ENCODE measurements around the gene WNK2. TPM values are rescaled to one million over a fixed set of nuclear protein-coding genes. Genes with fewer than 3 reads are reported as not detected.
"Not testable (repeated sequence)": the region's sequence is repeated elsewhere in the genome, so short reads cannot be mapped to it uniquely, and the experiment has no call there.

Gene WNK2
- total RNA-seq, 1 donor from 2014 or later = 3.7 TPM

DNA sequence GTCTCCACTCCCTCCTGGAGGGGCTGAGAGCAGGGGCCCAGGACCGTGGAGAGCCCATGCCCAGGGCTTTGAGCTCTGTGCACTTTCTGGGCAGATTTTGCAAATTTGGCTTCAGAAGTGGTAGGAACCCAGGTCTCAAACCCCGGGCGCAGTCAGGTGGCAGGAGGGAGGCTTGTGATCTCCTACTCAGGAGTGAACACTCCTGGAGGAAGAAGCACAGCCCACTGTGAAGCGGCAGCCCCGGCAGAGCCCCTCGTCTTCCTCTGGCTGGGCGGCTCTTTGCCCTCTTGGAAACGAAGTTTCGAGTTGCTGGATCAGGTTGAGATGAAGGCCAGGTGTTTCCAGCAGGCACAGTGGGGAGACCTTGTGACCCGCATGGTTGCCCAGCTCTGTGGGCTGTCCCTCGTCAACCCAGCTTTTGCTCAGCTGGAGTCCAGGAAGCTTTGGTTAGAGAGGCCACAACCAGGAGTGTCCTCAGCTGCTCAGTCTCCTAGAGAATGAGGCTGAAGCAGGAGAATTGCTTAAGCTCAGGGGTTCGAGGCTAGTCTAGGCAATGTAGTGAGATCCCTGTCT, 48.5 kb downstream of the WNK2 start:
- no peak for DNase-seq (ENCODE audit: low spot score)
- no peak for ATAC-seq

- no peak for DNase-seq (ENCODE audit: low spot score)
- no peak for ATAC-seq
Observed at GRCh38 chr9:93233033-93233432, 49.1 kb downstream of the WNK2 start.

DNA sequence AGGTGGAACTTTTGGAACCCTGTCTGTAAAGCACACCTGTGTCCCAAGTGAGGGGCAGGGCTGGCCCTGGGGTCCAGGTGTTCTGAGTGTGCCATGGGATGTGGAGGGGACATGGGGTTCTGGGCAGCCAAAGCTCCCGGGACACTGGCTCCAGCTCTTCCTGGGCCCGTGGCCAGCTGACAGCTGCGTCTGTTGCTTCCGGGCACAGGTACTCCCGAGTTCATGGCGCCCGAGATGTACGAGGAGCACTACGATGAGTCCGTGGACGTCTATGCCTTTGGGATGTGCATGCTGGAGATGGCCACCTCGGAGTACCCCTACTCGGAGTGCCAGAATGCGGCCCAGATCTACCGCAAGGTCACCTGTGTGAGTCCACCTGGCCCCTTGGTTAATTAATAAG, 50.7 kb downstream of the WNK2 start:
- ATAC-seq = no peak
- DNase-seq (ENCODE audit: low spot score) = no peak

DNA sequence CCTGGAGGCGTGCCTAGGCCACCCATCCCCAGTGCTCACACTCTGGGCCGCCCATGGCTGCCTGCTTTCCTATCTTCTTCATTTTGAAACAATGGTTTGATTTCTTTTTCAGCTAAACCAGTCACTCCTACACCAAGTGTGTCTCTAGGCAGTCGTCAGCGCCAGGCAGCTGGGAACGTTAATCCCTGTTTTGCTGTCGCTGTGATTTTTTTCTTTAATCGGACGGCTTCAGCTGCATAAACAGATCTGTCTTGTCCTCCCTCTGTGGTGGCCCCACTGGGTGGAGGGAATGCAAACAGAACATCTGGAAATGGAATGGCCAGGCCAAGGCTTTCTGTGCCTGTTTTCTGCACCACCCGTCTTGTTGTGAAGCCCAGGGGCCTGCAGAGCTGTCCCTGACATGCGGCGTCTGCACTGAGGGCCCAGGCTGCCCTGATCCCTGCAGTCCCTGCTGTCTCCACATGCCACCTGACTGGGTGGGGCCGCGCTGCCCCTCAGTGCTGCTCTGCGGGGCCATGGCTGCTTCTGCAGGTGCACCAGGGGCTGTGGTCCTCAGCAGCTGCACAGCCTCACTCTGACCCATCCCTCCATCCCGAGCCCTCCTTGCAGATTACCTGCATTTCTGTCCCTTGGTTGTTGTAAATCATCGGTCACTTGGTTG, 51.5 kb downstream of the WNK2 start:
- ATAC-seq = no peak
- no peak for DNase-seq (ENCODE audit: low spot score)

- DNase-seq (ENCODE audit: low spot score) (no peak), ATAC-seq (no peak)
Observed at GRCh38 chr9:93236541-93237206, 52.7 kb downstream of the WNK2 start.

GRCh38 chr9:93237540-93237939, 53.6 kb downstream of the WNK2 start:
- no peak for DNase-seq (ENCODE audit: low spot score)
- no peak for ATAC-seq

DNA sequence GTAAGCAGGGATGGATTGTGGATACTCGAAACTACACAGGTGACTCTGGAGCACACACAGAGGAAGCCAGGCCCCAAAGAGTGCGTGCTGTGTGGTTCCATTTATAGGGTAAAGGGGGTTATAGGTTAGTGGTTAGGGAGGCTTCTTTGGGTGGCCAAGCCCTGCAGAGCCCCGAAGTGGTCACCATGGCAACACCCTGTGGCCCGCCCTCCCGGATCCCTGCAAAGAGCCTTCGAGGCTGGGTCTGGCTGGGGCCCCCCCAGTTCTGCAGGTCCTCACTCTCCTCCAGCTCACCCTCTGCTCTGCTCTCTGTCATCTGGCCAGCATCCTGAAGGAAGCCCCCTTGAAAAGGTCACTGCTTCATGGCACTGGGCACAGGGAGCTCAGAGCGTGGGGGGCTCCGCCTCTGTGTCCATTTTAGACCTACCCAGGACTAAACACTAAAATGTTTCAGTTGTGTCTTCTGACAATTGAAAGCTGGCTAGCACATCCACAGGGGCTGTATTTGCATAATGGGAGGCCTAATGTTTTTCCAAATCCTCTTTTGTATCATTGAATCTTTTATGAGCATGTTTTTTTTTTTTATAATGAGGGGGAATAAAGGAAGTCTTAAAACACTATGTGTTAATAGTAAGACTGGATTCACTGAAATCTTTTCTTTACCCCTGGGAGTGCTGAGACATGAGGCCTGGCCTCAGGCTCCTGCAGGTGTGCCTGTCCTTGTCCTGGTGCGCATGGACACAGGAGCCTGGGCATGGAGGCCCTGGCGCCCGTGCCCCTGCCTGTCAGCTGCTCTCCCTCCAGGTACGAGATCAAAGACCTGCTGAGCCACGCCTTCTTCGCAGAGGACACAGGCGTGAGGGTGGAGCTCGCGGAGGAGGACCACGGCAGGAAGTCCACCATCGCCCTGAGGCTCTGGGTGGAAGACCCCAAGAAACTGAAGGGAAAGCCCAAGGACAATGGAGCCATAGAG, 55.3 kb downstream of the WNK2 start:
- no peak for ATAC-seq
- no peak for DNase-seq (ENCODE audit: low spot score)

GRCh38 chr9:93240891-93241334, 57.0 kb downstream of the WNK2 start:
- DNase-seq (ENCODE audit: low spot score) (no peak), ATAC-seq (no peak)

GRCh38 chr9:93243112-93243511, 59.2 kb downstream of the WNK2 start:
- no peak for DNase-seq (ENCODE audit: low spot score)
- ATAC-seq = no peak

GRCh38 chr9:93244101-93244500, 60.2 kb downstream of the WNK2 start:
- DNase-seq (ENCODE audit: low spot score) (no peak), ATAC-seq (no peak)

DNA sequence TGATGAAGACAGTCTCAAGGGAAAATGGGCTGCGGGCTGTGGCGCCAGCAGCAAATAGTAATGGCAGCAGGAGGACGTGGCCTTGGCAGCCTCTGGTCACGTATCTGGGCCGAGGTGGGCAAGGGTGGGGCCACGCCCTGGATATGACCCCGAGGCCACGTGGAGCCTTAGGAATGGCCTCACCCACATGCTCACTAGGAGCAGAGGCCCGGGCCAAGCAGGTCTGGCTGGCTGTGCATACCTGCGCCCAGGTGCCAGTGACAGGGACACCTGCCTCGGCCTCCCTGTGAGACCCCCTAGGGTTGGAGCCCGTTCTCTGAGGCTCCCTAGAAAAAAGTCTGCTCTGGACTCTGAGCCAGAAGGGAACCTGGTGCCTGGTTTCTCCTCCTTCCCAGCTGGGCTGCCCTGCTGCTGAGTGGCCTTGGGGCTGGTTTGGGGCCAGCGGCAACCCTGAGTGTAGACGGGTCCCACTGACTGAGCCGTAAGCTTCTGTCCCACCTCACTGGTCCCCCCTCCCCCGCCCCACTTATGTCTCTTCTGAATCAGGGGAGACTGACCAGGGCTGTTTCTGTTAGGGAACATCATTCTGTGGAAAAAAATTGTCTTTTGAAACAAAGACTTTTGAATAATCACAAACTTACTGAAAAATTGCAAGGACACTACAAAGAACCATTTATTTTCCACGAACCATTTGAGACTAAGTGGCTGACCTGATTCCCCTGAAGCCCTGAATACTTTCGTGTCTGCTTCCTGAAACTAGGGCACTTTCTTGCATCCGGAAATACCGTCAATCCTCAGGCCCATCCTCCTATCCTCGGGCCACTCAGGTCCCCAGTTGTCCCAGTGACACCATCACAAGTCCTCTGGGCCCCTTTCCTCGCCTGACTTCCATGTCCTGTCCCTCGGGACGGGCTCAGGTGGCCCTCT, 60.8 kb downstream of the WNK2 start:
- ATAC-seq (no peak), DNase-seq (ENCODE audit: low spot score) (no peak)

- DNase-seq (ENCODE audit: low spot score) (no peak), ATAC-seq (no peak)
Observed at GRCh38 chr9:93245437-93245970, 61.6 kb downstream of the WNK2 start.

DNA sequence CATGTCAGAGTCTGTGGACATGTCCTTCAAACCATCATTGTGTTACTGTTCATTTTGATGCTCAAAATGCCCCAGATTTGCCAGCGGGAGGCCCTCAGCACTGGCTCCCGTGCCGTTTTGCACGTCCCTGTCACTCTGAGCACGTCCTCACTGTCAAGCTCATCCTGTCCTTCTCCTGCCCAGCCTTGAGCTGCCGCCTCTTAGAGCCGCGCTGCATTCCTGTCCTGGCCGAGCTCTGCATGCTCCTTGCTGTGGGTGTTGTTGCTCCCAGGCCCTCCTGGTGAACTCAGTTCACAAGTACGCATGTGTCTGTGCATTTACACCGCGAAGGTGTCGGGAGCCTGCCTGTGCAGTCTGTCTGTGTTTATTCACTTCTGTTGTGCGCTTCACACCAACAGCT, 62.2 kb downstream of the WNK2 start:
- ATAC-seq (no peak), DNase-seq (ENCODE audit: low spot score) (no peak)

DNA sequence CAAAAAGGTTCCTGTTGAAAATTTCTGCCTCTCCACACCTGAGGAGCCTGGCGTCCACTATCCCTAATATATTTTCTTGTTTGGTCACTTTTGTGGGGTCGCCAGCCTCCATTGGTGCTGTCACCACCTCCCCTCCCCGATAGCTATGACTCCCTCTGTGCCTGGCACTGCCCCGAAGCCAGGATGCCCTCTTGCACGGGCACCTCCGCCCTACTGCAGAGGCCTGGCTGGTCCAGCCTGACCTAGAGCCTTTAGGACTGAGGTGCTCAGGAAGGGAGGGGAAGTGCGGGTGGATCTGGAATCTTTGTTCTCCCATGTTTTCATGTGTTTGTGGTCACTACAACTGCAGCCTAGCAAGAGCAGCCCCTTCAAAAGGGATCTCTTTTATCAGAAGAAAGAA, 62.6 kb downstream of the WNK2 start:
- no peak for DNase-seq (ENCODE audit: low spot score)
- no peak for ATAC-seq

- ATAC-seq (no peak), DNase-seq (ENCODE audit: low spot score) (no peak)
Observed at GRCh38 chr9:93247099-93247865, 63.3 kb downstream of the WNK2 start.

GRCh38 chr9:93247892-93248291, 64.0 kb downstream of the WNK2 start:
- DNase-seq (ENCODE audit: low spot score) (no peak), ATAC-seq (no peak)

DNA sequence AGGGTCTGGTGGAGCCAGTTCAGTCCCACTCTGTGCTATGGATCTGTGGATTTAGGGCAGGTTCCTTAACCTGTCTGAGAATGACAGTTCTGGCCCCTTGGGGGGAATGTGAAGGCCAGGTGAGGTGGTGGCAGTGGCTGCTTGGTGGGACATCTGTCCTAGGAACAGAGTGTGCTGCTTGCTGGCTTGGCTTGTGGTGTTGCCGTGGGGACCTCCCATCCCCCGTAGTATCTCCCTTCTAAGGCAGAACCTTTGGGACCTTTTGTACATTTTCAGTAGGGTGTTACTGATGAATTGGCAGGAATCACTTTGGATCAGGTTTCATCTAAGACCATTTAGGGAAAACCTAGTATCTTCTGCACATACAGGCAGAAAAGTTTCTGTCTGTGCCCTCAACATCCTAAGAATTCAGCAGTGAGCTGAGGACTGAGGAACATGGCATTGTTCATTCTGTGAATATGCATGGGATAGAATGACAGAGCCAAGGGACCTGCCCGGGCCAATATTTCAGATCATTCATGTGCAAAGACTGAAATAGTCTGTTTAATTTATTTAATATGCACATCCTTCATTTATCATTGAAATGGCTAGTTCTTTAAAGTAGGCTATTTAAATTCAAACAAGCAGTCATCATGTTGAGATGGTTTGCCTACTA, 64.6 kb downstream of the WNK2 start:
- ATAC-seq = no peak
- DNase-seq (ENCODE audit: low spot score) = no peak

- DNase-seq (ENCODE audit: low spot score) (no peak), ATAC-seq (no peak)
Observed at GRCh38 chr9:93250185-93250584, 66.2 kb downstream of the WNK2 start.

GRCh38 chr9:93251309-93251708, 67.4 kb downstream of the WNK2 start:
- not testable (repeated sequence) for ATAC-seq; DNase-seq (ENCODE audit: low spot score)
